ENCODE data around the gene SVOP.

SVOP gene

GRCh38 chr12:108911915-108912314 lies 109.0 kb downstream of the SVOP start:
- no peaks in the 10 kb centered on the region for H3F3A ChIP-seq (ENCODE audit: insufficient read depth)

GRCh38 chr12:108910336-108910735 lies 110.5 kb downstream of the SVOP start:
- H3K79me2 ChIP-seq (ENCODE audit: insufficient read depth, low read length): no peaks in the 10 kb centered on the region
- TF ChIP-seq CTCF (IDR thresholded peaks at IDR 0.05; ENCODE audit: insufficient read depth, low read length, poor library complexity, severe bottlenecking) (no peak), EZH2phosphoT487 (conservative IDR thresholded peaks at IDR 0.05; ENCODE audit: low read length) (no peak)
- no peak overlapping the region for H2AFZ ChIP-seq (ENCODE audit: low read depth, low read length, severe bottlenecking)
- H3K4me2 ChIP-seq (ENCODE audit: low read depth, low read length, poor library complexity, severe bottlenecking): no peak overlapping the region
- no peak overlapping the region for H3K27ac ChIP-seq (ENCODE audit: low read depth, low read length)
- no peaks in the 10 kb centered on the region for H3F3A ChIP-seq (ENCODE audit: insufficient read depth)
- H3K27me3 ChIP-seq (ENCODE audit: low read length): no peaks in the 10 kb centered on the region
- H3K9me3 ChIP-seq (ENCODE audit: insufficient read depth, low read length): no peaks in the 10 kb centered on the region
- H4K20me1 ChIP-seq (ENCODE audit: low read depth, low read length): no peaks in the 10 kb centered on the region
- no peak overlapping the region for H3K4me3 ChIP-seq (ENCODE audit: insufficient read depth, low read length, poor library complexity, severe bottlenecking)
- no peaks in the 10 kb centered on the region for H3K9me2 ChIP-seq (replicated peaks; ENCODE audit: insufficient read depth, low read length)
- no peak overlapping the region for H3K9ac ChIP-seq (ENCODE audit: low read length)
- no peaks in the 10 kb centered on the region for H3K36me3 ChIP-seq (ENCODE audit: low read length)

More at GRCh38 chr12:108911915-108912314, 109.0 kb downstream of the SVOP start:
- Histone ChIP-seq H3K79me2 (ENCODE audit: insufficient read depth, low read length) (no peaks in the 10 kb centered on the region), H3K4me2 (ENCODE audit: low read depth, low read length, poor library complexity, severe bottlenecking) (no peak overlapping the region), H3K9ac (ENCODE audit: low read length) (no peak overlapping the region), H3K36me3 (ENCODE audit: low read length) (no peaks in the 10 kb centered on the region), H3K4me3 (ENCODE audit: insufficient read depth, low read length, poor library complexity, severe bottlenecking) (no peak overlapping the region), H4K20me1 (ENCODE audit: low read depth, low read length) (no peaks in the 10 kb centered on the region), H3K9me3 (ENCODE audit: insufficient read depth, low read length) (no peaks in the 10 kb centered on the region), H3K27ac (ENCODE audit: low read depth, low read length) (no peak overlapping the region), H3K9me2 (replicated peaks; ENCODE audit: insufficient read depth, low read length) (no peaks in the 10 kb centered on the region), H2AFZ (ENCODE audit: low read depth, low read length, severe bottlenecking) (no peak overlapping the region), H3K27me3 (ENCODE audit: low read length) (no peaks in the 10 kb centered on the region)
- TF ChIP-seq CTCF (IDR thresholded peaks at IDR 0.05; ENCODE audit: insufficient read depth, low read length, poor library complexity, severe bottlenecking) (no peak), EZH2phosphoT487 (conservative IDR thresholded peaks at IDR 0.05; ENCODE audit: low read length) (no peak)

- Histone ChIP-seq H3K9me3 (ENCODE audit: insufficient read depth, low read length) (no peaks in the 10 kb centered on the region), H3K9me2 (replicated peaks; ENCODE audit: insufficient read depth, low read length) (no peaks in the 10 kb centered on the region), H3K4me2 (ENCODE audit: low read depth, low read length, poor library complexity, severe bottlenecking) (no peak overlapping the region), H3K4me3 (ENCODE audit: insufficient read depth, low read length, poor library complexity, severe bottlenecking) (no peak overlapping the region), H2AFZ (ENCODE audit: low read depth, low read length, severe bottlenecking) (no peak overlapping the region), H4K20me1 (ENCODE audit: low read depth, low read length) (no peaks in the 10 kb centered on the region), H3F3A (ENCODE audit: insufficient read depth) (no peaks in the 10 kb centered on the region), H3K27ac (ENCODE audit: low read depth, low read length) (no peak overlapping the region), H3K27me3 (ENCODE audit: low read length) (no peaks in the 10 kb centered on the region), H3K36me3 (ENCODE audit: low read length) (no peaks in the 10 kb centered on the region), H3K79me2 (ENCODE audit: insufficient read depth, low read length) (no peaks in the 10 kb centered on the region), H3K9ac (ENCODE audit: low read length) (no peak overlapping the region)
- TF ChIP-seq CTCF (IDR thresholded peaks at IDR 0.05; ENCODE audit: insufficient read depth, low read length, poor library complexity, severe bottlenecking) (no peak), EZH2phosphoT487 (conservative IDR thresholded peaks at IDR 0.05; ENCODE audit: low read length) (no peak)
Measured at GRCh38 chr12:108907839-108908351, 113.0 kb downstream of the SVOP start.

Data from SU-DHL-6 (cell line).